Neural progenitor cell (in vitro differentiated cells): Measurements from ENCODE around the gene UGT1A4.

Source experiments
- EZH2 ChIP-seq: fragments of 200-600 bp; sonication (generic); IDR thresholded peaks from 2 replicates; pipeline ENCODE4 v1.6.1; 2017; ENCODE audit warnings: antibody characterized with exemption, mild to moderate bottlenecking, moderate library complexity
- TF ChIP-seq, protein P1 (sequence below): fragments of 200-600 bp; sonication (generic); IDR thresholded peaks from 2 replicates; pipeline ENCODE4 v1.5.1; 2017; ENCODE audit warnings: antibody characterized with exemption, mild to moderate bottlenecking

DNA sequence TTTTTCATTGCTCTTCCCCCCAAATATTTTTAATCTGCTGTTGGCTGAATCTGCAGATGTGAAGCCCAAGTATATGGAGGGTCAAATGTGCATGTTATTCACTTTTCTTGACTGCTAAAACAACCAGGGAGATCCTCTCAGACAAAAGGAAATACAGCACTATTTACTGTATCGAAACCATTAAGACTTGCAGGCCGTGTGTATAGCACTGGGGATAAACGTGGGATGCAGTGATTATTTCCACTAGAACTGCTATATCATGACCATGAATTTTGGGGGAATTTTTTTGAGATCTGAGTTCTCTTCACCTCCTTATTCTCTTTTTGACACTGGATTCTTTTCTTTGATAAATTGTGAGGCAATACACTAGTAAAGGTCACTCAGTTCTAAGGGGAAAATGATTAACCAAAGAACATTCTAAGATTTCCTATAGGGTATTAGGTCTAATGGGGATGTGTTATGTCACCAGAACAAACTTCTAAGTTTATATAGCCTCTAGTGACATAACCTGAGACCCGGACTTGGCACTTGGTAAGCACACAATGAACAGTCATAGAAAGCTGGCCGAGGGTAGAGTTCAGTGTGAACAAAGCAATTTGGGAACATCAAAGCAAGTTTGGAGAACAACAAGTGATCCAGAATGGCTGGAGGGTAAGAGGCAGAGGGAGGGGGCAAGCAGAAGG, 26.7 kb downstream of the UGT1A4 start:
- TF ChIP-seq, protein P1, sequence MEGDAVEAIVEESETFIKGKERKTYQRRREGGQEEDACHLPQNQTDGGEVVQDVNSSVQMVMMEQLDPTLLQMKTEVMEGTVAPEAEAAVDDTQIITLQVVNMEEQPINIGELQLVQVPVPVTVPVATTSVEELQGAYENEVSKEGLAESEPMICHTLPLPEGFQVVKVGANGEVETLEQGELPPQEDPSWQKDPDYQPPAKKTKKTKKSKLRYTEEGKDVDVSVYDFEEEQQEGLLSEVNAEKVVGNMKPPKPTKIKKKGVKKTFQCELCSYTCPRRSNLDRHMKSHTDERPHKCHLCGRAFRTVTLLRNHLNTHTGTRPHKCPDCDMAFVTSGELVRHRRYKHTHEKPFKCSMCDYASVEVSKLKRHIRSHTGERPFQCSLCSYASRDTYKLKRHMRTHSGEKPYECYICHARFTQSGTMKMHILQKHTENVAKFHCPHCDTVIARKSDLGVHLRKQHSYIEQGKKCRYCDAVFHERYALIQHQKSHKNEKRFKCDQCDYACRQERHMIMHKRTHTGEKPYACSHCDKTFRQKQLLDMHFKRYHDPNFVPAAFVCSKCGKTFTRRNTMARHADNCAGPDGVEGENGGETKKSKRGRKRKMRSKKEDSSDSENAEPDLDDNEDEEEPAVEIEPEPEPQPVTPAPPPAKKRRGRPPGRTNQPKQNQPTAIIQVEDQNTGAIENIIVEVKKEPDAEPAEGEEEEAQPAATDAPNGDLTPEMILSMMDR = no peak
- TF ChIP-seq EZH2 = no peak
